ENCODE measurements around the gene MARCHF9.

MARCHF9 gene

DNA sequence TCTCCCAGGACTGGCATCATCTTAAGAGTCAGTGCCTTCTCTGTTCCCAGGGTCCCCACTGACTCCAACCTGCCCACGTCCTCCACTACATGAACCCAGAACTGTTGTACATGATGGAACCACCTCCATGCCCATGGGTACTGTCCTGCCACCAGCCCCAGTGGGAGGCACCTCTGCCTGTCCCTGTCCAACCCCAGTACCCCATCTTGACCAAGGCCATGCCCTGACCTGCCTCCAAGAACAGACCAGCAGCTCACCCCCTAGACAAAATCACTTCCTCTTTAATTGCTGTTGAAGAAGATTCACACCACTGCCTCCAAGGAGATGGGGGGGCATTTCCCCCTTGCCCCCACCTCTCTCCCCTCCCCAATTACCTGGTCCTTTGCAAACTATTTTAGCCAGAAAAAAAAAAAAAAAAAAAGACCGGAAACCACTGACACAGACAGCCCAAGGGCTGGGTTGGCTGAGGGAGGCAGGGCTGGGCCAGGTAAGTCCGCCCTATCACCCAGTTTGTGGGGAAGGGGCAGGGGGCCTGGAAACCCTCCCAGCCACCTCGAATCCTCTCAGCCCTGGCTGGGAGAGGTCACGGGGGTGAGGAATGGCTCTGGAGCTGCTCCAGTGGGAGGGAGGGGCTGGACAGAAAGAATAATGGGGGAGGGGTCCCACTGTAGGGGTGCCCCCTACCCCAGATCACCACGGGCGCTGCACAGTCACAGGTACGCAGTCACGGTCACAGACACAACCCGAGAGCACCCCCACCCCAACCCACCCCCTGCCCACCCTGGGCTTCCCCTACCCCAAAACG, 29.8 kb upstream of the MARCHF9 start:
- DNase-seq: no peak

DNA sequence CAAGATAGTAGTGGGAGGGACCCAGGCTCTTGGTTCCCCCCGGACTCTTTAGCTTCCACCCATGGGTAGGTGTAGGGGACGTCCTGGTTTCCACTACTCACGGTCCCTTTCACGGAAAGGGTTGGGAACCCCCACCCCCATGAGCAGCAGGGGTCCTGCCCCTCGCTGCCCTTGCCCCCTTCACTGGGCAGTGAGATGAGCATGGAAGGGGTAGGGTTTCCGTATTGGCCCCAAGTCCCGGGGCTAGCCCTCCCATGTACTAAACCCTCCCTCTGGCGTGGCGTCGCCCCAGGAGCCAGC, 29.1 kb upstream of the MARCHF9 start:
- no peak for DNase-seq

DNA sequence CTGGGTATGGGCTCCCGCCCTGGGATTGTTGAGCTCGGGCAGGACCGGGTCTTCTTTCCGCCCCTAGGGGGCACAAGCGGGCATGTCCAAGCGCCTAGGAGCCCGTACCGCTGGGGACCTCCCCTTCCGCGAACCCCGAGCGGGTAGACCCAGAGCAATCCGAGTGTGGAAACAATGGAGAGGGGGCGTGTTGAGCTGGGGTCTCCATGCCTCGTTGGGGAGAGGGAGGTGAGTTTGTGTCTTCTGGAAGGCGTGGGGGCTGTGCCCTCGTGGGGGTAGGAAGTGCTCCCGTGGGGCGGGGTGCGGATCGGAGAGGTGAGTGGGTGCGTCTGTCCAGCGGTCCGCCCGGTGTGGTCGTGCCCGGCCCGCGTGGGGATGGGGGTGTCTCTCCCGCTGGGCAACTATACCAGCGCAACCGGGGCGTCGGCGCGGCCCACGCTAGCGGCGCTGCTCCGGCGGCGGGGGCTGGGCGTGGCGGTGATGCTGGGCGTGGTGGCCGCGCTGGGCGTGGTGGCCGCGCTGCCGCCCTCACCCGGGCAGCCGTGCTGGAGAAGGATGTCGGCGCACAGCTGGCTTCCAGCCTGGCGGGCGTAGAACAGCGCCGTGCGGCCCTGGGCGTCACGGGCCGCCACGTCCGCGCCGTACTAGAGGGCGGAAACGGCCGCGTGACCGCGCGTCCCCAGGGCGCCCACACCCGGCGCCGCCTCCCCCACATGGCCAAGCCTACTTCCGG, 28.6 kb upstream of the MARCHF9 start:
- peak; percentile 66 for DNase-seq

DNA sequence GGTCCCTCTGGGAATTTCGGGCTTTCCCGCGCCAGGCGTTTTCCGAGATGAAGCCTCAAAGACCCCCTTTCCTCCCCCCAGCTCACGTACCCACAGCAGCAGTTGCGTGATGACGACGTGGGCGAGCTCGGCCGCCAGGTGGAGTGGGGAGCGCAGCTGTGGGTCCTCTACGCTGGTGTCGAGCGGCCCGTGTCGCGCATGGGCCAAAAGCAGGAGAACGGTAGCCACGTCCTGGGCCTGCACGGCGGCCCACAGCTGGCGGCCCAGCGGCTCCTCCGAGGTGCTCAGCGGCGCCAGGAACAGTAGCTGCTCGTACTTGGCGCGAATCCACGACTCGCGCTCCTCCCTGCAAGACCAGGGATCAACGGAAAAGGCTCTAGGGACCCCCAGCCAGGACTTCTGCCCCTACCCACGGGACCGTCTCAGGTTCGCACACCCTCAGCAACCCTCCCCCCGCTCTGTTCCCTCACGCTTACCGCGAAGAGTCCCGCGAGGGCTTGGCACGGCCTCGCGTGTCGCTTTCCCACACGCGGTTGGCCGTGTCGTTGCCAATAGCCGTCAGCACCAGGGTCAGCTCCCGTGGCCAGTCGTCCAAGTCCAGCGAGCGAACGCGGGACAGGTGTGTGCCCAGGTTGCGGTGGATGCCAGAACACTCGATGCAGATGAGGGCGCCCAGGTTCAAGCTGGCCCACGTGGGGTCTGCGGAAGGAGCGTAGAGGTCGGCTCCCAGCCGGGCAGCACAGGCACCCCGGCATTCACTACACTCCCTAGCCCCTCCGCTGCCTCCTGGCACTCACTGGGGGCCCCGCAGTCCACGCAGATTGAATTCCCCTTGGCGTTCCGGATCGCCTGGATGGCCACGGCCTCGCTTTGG, 27.8 kb upstream of the MARCHF9 start:
- no peak for DNase-seq

DNA sequence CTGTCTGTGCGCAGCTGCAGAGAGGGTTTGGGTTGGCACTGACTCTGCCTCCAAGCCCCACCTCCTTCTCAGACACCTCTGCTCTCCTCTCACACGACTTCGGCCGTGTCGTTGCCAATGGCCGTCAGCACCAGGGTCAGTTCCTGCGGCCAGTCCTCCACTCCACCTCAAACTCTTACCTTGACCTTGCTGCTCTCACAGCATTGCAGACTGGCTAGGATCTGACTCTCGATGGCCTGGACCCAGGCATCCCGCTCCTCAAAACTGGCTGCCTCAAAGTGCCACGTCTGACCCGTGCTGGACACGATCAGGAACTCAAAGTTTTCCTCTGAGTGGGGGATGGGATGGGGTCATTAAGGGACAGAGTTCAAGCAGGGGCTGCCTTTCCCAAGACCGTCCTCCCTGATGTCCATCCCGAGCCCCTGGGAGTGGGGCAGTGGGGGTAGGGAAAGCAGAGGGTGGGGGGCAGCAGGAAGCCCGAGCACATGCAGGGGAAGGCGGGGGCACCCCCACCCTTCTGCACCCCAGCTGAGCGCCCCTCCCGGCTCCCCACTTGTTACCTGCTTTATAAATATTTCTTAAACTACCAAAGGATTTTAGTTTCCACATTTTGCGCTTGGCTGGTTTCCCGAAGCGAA, 27.0 kb upstream of the MARCHF9 start:
- DNase-seq: no peak

DNA sequence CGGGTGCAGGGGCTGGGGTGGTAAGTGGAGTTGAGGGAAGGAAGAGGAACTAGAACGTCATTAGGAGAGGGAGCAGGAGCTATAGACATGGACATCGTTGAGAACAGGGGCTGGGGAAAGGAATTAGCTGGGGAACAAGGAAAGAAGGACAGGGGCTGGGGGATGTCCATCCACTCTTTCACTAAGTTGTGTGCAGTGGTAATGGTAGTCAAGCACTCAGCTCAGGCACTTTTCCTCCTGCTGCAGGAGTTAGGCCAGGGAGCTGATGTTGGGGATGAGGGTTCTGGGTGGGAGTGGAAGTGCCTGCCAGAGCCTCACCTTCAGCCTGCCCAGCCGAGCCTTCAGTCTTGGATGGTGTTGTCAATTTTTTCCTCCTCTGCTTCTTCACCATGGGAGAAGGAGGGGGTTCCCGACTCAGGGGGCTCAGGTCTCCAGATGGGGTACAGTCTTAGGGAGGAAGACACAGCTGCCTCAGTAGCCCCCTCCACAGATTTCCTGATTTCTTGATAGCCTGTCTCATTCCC, 25.5 kb upstream of the MARCHF9 start:
- no peak for DNase-seq

DNA sequence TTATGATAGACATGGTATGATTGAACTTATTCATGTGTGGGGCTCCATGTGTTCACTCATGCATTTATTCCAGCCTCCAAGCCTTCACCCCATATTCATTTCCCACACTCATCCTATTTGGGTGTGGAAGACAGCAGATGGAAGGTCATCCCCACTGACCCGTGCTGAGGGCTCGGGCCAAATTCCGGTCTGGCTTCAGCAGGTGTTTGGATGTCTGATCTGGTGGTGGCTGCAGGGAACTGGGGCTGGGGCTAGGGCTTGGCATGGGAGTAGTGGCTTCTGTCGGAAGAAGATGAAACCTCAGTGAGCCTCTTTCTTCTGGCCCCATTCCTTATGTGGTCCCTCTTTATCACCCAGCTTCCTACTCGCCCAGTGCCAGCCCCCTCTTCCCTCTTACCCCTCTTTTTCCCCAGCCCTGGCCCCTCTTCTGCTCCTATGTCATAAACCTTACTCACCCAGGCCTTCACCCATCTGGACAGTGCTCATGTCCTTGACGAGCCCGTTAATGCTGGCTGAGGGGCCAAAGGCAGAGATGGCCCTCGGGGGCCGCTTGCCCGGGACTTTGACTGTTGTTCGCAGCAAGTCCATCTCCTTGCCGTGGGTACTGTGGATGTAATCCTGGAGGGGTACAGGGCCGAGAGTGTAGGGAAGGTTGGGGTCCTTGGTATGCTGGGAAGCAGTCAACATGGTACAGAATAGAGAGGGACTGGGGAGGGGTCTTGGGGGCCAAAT, 24.4 kb upstream of the MARCHF9 start:
- DNase-seq: no peak

DNA sequence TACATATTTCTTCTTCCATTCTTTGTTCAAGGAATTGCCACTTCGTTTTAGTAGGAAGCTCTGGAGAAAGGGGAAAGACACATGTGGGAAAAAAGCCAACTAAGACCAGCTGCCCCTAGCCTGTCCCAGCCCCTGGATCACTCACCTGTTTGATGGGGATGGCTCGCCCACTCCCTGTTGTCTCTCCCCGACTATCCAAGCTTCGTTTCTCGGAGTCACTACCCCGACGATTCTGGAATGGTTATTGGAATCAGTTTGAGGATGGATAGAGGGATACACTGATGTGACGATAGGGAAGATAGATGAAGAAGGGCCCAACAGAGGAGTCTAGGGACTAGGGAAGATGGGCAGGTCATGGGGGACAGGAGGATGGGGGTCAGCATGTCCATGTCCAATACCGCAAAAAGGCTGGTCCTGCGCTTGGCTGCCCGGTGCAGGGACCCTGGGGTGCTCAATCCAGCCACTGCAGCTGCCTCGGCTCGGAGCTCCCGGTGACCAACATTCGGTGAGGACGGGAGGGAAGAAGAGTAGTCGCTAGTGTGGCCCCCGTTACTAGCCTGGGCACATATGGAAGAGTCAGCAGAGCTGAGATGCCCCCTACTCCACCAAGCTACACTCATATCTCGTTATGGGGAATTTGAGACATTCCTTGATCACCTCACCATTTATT, 23.4 kb upstream of the MARCHF9 start:
- no peak for DNase-seq

DNA sequence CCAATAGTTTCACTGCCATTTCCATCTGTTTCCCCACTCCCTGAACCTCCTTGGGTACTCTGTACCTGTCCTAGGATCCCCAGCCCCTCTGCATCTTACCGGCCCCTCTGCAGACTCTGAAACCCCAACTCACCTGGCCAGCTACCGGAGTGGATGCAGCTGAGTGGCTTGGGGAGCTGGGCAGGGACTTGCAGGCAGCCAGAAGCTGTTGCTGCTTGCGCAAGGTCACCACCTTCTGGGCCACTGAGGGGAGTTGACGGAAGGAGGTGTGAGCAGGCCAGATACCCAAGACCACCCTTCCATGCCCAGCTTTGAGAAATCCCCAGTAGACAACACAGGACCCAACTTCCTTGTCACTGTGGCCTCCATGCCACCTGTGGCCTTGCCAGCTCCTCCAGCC, 22.6 kb upstream of the MARCHF9 start:
- DNase-seq: no peak

DNA sequence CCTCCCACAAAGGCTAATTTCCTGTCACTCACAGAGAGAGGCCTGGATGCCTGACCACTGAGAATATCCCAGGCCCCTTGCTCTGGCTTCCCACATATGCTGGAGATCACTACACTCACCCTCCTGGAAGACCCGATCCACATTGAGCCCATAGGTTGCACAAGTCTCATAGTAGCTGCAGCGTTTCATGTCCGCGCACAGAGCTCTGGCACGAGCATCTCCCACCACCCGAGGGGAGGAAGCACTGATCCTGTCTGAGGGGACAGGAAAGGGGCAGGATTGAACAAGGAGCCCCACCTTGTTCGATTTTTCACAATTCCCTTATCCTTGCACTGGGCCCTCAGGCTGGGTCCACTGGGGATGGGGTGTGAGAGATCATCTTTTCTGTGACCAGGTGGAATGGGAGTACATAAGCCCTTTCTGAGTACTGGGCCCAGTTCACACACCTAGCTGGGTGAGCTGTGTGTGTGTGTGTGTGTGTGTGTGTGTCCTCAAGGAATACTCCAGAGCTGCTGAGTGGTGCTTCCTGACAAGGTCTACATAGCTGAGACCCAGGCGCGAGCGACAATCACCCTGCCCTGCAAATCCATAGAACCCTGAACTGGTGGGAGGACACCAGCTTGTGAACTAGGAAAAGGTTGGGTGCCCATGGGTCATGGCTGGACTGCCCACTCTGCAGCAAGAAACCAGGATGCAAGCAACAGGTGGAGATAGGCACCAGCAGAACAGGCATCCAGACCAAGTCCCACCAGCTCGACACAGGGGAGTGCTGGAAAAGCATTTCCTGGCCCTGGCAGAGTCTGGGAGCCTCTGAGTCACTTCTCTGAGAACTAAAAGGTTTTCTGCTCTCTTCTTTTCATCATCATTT, 21.9 kb upstream of the MARCHF9 start:
- no peak for DNase-seq

DNA sequence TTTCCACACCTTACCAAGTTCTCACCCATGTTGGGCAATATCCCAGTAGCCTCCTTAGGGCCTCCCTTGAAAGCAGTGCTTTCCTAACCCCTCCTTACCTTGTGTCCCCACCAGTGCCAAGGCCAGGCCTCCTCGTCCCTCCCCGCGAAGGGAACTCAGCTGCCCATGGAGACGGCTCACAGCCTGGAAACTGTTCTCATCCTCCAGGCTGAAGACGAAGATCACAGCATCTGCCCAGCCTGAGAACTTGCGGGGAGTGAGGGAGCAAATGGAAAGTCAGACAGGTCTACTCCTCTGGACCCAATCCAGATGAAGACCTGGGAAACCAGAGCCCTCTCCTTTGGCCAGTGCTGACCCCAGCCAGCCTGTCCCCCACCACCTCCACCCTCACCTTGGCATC, 21.0 kb upstream of the MARCHF9 start:
- no peak for DNase-seq

DNA sequence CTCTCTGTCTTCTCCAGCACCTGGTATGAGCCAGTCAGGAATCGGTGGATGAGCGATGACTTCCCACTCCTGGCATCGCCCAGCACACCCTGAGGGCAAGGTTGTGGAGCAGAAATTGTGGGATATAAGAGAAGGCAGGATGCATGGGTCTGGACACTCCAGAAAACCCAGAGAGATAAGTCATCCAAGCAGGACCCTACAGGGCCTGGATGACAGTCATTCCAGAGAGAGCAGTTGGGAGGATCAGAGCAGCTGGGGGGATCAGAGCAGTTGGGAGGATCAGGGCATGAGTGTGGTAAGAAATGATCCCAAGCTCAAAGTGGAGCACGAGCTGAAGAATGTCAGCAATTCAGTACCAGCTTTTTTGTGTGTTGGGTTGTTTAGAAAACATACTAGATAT, 20.3 kb upstream of the MARCHF9 start:
- DNase-seq: no peak

DNA sequence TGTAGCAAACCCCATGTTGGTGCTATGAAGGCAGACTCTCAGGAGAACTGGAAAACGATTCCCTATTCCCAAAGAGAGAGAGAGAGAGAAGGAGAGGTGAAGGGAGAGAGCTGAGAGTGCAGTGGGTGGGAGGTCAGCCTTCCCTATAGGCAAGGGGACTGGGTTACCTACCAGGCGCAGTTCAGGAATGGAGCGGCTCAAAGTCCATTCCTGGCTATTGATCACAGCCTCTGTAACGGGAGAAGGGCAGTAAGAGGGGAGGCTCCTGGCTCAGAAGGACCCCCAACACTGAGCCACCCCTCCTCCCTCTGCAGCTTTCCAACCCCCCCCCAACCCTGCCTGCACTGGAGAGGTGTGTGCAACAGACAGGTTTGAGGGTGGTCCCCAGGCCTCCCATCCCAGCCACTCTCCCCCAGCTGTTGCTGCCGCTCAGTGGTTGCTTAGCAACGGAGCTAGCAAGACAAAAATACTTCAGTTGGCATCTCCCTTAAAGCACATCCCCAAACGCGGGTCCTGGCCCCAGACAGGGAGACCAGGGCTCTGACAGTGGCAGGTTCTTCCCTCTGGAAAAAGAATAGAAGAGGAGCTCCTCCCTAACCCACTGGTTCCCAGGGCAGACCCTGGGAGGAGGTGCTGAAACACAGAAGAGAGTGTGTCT, 19.6 kb upstream of the MARCHF9 start:
- DNase-seq: no peak

DNA sequence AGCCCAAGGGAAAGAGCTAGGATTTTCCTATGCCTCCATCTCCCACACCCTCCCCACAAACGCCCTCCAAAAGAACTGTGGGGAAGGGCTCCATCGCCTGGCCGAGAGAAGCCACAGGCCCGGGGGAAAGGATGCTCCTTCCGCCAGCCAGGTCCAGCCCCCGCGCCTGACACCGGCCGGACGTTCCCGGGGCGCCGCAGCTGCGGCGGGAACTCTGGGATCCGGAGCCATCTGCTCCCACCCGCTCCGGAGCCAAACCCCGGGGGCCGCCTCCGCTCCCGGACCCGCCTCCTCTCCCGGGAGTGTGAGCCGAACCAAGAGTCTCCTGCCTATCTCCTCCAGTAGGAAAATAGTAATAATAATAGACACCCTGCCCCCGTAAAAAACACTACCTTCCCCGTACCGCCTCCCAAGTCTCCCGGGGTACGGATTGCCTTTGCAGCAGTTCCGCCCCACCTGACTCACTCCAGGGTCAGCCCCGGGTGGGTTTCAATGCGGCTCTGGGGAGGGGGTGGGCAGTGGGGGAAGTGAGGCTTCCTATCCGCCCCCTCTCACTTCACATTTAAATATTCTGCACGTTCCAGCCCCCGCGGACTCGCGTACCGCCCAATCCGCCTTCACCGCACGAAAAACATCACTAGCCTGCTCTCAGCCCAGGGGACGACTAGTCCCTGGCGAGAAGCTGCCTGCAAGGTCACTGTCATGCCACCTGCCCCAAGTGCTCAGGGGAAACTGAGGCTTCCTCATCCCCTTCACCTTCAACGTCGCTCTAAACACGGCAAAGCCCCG, 18.8 kb upstream of the MARCHF9 start:
- DNase-seq: no peak

DNA sequence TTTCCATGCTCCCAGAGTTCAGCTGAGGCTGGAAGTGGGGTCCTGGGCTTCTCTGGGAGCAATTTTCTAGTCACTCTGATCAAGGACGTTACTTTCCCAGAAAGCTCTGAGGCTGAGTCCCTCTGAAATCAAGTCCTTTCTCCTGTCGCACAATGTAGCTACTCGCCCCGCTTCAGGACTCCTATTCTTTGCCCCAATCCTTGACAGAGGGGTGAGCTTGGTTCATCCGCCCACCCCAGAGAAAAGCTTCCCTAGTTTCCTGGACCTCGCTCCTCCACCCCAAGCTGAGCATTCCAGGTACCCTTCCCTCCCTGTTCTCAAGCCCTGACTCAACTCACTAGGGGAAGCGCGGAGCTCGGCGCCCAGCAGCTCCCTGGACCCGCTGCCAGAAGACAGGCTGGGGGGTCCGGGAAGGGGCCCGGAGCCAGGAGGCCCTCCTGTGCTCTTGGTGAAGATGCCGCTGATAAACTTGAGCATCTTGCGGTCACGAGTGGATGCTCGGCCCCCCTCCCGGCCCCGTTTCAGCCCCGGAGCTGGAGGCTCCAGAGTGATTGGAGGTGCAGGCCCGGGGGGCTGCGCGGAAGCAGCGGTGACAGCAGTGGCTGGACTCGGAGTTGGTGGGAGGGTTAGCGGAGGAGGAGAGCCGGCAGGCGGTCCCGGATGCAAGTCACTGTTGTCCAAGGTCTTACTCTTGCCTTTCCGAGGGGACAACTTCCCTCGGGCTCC, 18.0 kb upstream of the MARCHF9 start:
- DNase-seq: no peak

DNA sequence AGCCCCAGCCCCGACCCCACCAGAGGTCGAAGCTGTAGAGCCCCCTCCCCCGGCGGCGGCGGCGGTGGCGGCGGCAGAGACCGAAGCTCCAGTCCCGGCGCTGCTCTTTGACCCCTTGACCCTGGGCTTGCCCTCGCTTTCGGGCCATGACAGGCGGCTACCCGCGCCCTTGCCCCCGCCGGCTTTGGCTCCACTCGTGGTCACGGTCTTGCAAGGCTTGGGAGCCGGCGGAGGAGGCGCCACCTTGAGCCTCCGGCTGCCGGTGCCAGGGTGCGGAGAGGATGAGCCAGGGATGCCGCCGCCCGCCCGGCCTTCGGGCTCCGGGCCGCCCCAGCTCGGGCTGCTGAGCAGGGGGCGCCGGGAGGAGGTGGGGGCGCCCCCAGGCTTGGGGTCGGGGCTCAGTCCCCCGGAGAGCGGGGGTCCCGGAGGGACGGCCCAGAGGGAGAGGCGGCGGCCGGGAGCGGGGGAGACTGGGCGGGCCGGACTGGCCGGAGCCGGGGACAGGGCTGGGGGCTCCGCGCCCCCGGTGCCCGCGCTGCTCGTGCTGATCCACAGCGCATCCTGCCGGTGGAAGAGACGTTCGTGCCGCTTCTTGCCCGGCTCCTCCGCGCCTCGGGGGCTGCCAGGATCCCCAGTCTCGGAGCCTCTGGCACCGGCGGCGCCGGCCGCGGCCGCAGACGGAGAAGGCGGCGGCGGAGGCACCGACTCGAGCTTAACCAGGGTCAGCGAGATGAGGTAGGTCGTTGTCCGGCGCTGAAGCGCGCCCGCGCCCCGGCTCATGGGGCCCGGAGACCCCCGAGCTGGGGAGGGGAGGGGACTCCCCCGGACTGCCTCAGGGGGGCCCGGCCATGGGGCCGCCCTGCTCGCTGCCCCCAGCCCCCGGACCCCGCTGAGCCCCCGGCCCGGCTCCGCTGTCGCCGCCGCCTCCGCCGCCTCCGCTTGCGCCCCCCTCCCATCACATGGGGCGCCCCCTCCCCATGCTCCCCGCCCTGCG, 17.1 kb upstream of the MARCHF9 start:
- no peak for DNase-seq

DNA sequence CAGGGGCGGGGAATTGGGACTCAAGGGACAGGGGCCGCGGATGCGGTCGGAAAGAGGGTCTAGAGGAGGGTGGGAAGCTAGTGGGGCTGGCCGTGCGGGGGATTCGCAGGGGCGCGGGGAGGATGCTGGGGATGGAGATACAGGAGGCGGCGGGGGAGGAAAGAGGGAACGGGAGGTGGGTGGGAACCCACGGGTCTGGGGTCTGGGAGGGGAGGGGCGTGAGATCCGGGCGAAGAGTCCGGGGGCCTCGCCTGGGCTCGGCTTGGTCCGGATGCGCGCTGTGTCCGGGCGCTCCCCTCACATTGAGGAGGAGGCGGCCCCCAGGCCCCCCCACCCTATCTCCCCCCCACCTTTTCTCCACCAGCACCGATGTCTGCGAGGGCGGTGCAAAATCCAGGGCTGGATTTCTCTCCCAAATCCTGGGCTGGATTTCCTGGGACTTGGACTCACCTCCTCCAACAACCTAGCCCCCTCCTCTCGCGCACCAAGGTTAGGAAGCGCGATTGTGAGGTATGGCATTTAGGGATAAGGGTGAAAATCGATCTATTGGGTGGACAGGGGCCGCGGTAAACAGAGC, 16.2 kb upstream of the MARCHF9 start, which contains the start of gene AGAP2:
AGAP2 (minus strand) TSS at position 82 of the 577 bp plus-strand sequence. CDS start 496 bp downstream, outside the sequence.
- DNase-seq: no peak
